Measurements from ENCODE around the gene MYBL2. TPM values are rescaled to one million over a fixed set of nuclear protein-coding genes. Genes with fewer than 3 reads are reported as not detected.

Gene MYBL2
- total and polyA plus RNA-seq, 12 donors: 0.09 to 6.0 (median 0.27) TPM; not detected in 2

DNA sequence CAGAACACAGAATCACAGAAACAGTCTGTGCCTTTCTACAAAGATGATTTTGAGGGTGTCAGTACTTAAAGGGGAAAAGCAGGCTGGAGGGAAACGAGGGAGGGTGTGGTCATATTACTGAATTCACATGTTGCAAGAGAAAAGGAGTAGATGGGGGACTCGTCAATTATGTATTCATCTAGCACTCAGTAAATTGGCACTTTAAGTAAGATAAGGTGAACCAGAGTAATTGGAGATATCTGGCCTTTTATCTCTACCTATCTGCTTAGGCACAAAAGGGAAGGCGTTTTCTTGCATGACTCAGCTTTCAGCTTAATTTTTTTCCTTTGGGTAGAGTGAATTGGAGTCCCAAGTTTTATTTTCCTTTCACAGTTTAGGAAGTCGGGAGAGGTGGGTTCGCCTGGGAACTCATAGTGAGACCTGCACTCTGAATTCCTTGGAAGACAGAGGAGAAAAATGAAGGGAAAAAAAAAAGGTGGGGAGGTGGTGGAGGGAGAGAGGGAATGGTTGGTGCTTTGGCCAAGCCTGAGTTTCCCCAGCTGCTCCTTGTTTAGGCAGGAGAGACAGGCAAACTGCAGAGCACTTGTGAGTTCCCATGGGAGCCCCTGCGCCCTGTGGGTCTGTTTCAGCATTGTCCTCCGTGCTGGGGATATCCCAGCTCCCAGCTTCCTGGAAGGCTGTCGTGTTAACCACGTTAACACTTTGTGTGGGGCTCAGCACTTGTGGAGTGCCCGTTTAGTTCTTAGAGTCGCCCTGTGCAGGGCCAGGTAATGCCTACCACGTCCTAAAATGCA lies 79.6 kb downstream of the MYBL2 start:
- TF ChIP-seq, protein P1, sequence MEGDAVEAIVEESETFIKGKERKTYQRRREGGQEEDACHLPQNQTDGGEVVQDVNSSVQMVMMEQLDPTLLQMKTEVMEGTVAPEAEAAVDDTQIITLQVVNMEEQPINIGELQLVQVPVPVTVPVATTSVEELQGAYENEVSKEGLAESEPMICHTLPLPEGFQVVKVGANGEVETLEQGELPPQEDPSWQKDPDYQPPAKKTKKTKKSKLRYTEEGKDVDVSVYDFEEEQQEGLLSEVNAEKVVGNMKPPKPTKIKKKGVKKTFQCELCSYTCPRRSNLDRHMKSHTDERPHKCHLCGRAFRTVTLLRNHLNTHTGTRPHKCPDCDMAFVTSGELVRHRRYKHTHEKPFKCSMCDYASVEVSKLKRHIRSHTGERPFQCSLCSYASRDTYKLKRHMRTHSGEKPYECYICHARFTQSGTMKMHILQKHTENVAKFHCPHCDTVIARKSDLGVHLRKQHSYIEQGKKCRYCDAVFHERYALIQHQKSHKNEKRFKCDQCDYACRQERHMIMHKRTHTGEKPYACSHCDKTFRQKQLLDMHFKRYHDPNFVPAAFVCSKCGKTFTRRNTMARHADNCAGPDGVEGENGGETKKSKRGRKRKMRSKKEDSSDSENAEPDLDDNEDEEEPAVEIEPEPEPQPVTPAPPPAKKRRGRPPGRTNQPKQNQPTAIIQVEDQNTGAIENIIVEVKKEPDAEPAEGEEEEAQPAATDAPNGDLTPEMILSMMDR (IDR thresholded peaks at IDR 0.05): no peak
- Histone ChIP-seq H3K27ac (no peak overlapping the region), H3K9me3 (no peaks in the 10 kb centered on the region), H3K36me3 (no peaks in the 10 kb centered on the region), H3K27me3 (peaks cover 0 to 64% (median 30%) of the 10 kb centered on the region in 7 donors), H3K4me3 (no peak overlapping the region), H3K4me1 (peaks cover 0 to 33% (median 0%) of the 10 kb centered on the region in 9 donors)
- WGBS, 2 donors: 40 to 42% methylated on average over 12 of the region's 12 CpGs
- ATAC-seq (no peak), DNase-seq (no peak)
- intact Hi-C loops (cut with DNase I): loop anchor here in 1 of 10 donors (10.0 kb wide), 1 partner anchor 302 kb away; no protein-coding TSS in a partner anchor

DNA sequence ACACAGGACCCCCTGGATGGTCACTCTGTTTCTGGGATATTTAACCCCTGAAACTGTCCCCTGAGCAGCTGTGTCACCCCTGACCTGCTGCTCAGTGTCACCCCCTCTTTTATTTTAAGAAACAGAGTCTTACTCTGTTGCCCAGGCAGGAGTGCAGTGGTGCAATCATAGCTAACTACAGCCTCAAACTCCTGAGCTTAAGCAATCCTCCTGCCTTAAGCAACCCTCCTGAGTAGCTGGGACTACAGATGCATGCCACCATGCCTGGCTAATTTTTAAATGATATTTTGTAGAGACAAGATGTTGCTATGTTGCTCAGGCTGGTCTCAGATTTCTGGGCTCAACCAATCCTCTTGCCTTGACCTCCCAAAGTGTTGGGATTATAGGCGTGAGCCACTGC lies 81.4 kb downstream of the MYBL2 start:
- no peak overlapping the region for H3K4me3 ChIP-seq
- 80 to 88% methylated on average over 1 of the region's 1 CpG for WGBS, 2 donors
- intact Hi-C loops (cut with DNase I): loop anchor here in 2 of 10 donors (2.0 to 10.0 kb wide), 2 partner anchors 303 to 331 kb away; no protein-coding TSS in a partner anchor
- no peak overlapping the region for H3K27ac ChIP-seq
- TF ChIP-seq, protein P1 (IDR thresholded peaks at IDR 0.05): no peak
- ATAC-seq (no peak), DNase-seq (no peak)
- H3K4me1 ChIP-seq: peaks cover 0 to 50% (median 0%) of the 10 kb centered on the region in 9 donors
- peaks cover 0 to 60% (median 30%) of the 10 kb centered on the region in 7 donors for H3K27me3 ChIP-seq
- H3K9me3 ChIP-seq: no peaks in the 10 kb centered on the region
- no peaks in the 10 kb centered on the region for H3K36me3 ChIP-seq

DNA sequence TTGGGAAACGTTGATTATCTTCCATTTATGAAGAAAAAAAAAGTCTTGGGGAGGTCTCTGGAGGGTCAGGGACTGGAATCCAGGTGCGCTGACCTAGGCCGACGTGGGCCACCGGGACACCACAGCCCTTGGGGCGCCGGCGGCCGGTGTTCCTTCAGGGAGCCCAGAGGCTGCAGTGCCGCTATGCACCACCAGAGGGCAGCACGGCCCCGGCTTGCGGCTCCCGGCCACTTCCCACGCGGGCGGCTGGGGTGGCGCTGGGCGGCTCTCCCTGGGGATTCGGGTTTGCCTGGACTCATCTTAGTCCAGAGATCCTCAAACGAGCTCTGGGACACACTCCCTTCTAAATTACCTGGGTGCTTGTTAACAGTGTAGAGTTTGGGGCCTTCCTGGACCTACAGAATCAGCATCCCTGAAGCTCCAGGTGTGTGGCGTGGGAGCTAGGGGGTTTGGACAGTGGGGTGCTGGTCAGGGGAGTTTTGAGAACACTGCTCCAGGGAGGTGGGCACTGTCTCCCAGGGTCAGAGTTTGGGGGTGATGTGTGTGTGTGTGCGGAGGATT lies 82.9 kb downstream of the MYBL2 start:
- ATAC-seq: peak; percentile 62 to 87 (median 84)
- Histone ChIP-seq H3K36me3 (no peaks in the 10 kb centered on the region), H3K4me1 (peaks cover 0 to 52% (median 0%) of the 10 kb centered on the region in 9 donors), H3K27ac (no peak overlapping the region), H3K9me3 (no peaks in the 10 kb centered on the region), H3K27me3 (peaks cover 0 to 46% (median 19%) of the 10 kb centered on the region in 7 donors), H3K4me3 (no peak overlapping the region)
- peak; percentile 65 to 84 for DNase-seq
- TF ChIP-seq, protein P1 (IDR thresholded peaks at IDR 0.05): peak; percentile 99 to 100 (median 99)
- intact Hi-C loops (cut with DNase I): loop anchor here in 9 of 10 donors (1.0 to 10.0 kb wide), 9 partner anchors 85 to 435 kb away; partner anchors contain the start of gene JPH2 (in 1 of the 9)
- 8 to 10% methylated on average over 23 of the region's 23 CpGs for WGBS, 2 donors

DNA sequence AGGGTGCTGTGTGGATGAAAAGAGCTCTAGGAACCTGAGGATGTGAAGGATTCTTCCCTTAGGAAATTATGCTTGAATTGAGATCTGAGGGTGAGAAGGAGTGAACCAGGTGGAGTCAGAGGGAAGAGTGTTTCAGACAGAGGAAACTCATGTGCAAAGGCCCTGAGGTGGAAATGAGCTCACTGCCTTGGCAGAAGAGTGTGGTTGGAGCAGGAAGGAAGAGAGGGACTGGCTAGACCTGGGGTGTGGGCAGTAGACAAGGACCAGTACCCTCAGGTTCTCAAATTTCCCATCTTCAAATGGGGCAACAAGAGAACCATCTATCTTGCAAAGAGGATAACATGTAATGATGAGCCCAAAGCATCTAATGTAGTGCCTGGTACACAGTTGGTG lies 83.9 kb downstream of the MYBL2 start:
- Histone ChIP-seq H3K27ac (no peak overlapping the region), H3K36me3 (no peaks in the 10 kb centered on the region), H3K4me3 (no peak overlapping the region), H3K27me3 (peaks cover 0 to 42% (median 19%) of the 10 kb centered on the region in 7 donors), H3K9me3 (no peaks in the 10 kb centered on the region), H3K4me1 (peaks cover 0 to 45% (median 0%) of the 10 kb centered on the region in 9 donors)
- ATAC-seq: no peak
- DNase-seq: no peak
- intact Hi-C loops (cut with DNase I): loop anchor here in 8 of 10 donors (1.0 to 10.0 kb wide), 6 partner anchors 84 to 434 kb away; partner anchors contain the start of gene JPH2 (in 1 of the 8)
- TF ChIP-seq, protein P1 (IDR thresholded peaks at IDR 0.05): no peak
